OCI-LY7 (cell line): ENCODE measurements around the gene SLC30A7.

ENCODE experiments used
- EZH2phosphoT487 ChIP-seq: fragments of 200-600 bp; sonication (generic); IDR thresholded peaks from 2 replicates; pipeline ENCODE4 v1.6.1; 2018; ENCODE audit warnings: low read depth, borderline replicate concordance, mild to moderate bottlenecking, mixed run types, antibody characterized with exemption, low read length, moderate library complexity, mixed read lengths
- TF ChIP-seq, protein P1 (sequence below): fragments of 200-600 bp; sonication (generic); conservative IDR thresholded peaks from 2 replicates; pipeline ENCODE4 v1.5.1; 2014; ENCODE audit warnings: mild to moderate bottlenecking, antibody characterized with exemption, low read length, moderate library complexity, mixed read lengths

DNA sequence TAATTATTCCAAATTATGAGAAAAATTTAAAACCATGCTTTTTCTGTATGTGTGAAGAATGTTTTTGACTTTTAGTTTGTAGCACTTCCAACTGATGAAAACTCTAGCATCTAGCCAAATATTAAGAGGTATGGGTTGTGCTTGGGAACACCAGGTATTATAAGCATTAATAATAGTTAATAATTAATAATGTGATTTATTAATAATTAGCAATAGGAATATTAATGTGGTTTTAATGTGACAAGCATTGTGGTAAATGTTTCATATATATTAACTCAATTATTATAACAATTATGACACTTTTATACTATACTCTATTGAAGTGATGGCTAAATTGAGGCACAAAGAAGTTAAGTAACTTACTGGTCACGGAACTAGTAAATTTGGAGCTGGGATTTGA is 7.9 kb downstream of the SLC30A7 start:
- TF ChIP-seq, protein P1, sequence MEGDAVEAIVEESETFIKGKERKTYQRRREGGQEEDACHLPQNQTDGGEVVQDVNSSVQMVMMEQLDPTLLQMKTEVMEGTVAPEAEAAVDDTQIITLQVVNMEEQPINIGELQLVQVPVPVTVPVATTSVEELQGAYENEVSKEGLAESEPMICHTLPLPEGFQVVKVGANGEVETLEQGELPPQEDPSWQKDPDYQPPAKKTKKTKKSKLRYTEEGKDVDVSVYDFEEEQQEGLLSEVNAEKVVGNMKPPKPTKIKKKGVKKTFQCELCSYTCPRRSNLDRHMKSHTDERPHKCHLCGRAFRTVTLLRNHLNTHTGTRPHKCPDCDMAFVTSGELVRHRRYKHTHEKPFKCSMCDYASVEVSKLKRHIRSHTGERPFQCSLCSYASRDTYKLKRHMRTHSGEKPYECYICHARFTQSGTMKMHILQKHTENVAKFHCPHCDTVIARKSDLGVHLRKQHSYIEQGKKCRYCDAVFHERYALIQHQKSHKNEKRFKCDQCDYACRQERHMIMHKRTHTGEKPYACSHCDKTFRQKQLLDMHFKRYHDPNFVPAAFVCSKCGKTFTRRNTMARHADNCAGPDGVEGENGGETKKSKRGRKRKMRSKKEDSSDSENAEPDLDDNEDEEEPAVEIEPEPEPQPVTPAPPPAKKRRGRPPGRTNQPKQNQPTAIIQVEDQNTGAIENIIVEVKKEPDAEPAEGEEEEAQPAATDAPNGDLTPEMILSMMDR: no peak
- no peak for TF ChIP-seq EZH2phosphoT487
